ENCODE results near the gene SYNRG. TPM values are rescaled to one million over a fixed set of nuclear protein-coding genes. Genes with fewer than 3 reads are reported as not detected.

SYNRG gene
- total RNA-seq = 8.9 and 11.7 TPM in 2 replicates

GRCh38 chr17:37609170-37610040, at the start of gene SYNRG:
TSS of gene SYNRG (minus strand) at chr17:37609418. CDS start at chr17:37609355, 63 bp downstream.

GRCh38 chr17:37643118-37643766, 34.0 kb upstream of the SYNRG start, which contains the start of gene DDX52:
TSS of gene DDX52 (minus strand) at chr17:37643446. CDS start at chr17:37643420, 26 bp downstream.

GRCh38 chr17:37489197-37490001, 119.8 kb downstream of the SYNRG start, which contains the start of gene DUSP14:
TSS of gene DUSP14 (plus strand) at chr17:37489891. CDS start at chr17:37512273, 22,382 bp downstream.

Other genes starting within 250 kb of the SYNRG start
- not detected in 2 replicates for gene C17orf78, start 233.4 kb downstream of the SYNRG start, total RNA-seq
- gene ACACA, start 202.6 kb downstream of the SYNRG start, total RNA-seq = 48.3 and 51.1 TPM in 2 replicates
- 4.1 and 12.0 TPM in 2 replicates for gene TADA2A, start 202.5 kb downstream of the SYNRG start, total RNA-seq
- 53.9 and 60.4 TPM in 2 replicates for gene DUSP14, start 119.5 kb downstream of the SYNRG start, total RNA-seq
- 27.8 and 30.8 TPM in 2 replicates for gene DDX52, start 34.0 kb upstream of the SYNRG start, total RNA-seq
- gene HNF1B, start 135.6 kb upstream of the SYNRG start, total RNA-seq = not detected in 2 replicates